ENCODE measurements around the gene METTL24.

DNA sequence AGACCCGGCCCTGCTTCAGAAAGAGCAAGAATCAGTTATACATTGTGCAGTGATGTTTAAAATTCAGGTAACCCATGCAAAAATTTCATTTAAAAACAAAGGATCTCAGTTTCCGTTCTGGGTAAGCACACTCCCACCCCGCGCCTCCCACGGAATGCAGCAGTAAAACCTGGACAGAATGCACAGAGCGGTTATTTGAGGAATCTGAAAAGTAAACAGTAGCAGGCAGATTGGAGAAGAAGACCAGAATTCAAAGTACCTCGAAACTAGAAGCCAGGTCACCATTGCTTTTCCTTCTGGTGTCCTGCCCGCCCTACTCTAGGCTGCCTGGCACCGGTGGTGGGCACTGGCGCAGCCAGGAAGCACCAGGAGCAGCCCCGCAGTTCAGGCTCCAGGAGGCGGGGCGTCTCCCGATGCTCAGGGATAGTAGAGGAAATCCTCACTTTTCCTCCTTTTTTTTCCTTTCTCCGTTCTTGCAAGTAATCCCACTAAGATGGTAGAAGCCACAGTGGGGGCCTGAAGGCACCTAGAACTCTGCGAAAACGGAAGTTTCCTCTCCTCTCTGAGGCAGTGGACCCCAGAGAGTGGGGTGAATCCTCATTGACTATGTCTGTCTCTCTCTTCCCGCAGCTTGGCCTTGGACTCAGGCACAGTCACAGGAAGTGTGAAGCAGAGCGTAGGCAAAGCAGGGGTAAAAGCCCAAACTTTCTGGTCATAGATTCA, 28.3 kb downstream of the METTL24 start:
- TF ChIP-seq HNRNPLL (IDR thresholded peaks at IDR 0.05; ENCODE audit: low read depth, low read length, poor library complexity, severe bottlenecking) (peak; percentile 21), POLR2AphosphoS5 (IDR thresholded peaks at IDR 0.05; ENCODE audit: low read depth, low read length) (no peak), POLR2A (IDR thresholded peaks at IDR 0.05; ENCODE audit: insufficient read depth in 1 of 2, low read depth in 2 of 2, low read length in 2 of 2) (no peak), SMARCC2 (IDR thresholded peaks at IDR 0.05) (no peak), ATF4 (CRISPR knock-in tag; IDR thresholded peaks at IDR 0.05) (no peak), TAF1 (CRISPR knock-in tag; IDR thresholded peaks at IDR 0.05) (no peak), ZNF781 (CRISPR knock-in tag; IDR thresholded peaks at IDR 0.05; ENCODE audit: borderline replicate concordance, not compliant biosample characterization) (peak; percentile 69), ZBTB43 (CRISPR knock-in tag; conservative IDR thresholded peaks at IDR 0.05) (no peak), EP300 (IDR thresholded peaks at IDR 0.05; ENCODE audit: low read depth in 2 of 2, low read length in 2 of 2) (0 out of 4 replicates have a peak, but pooled peaks of 1 of the 2 experiments have one; percentile 30), EP300 (CRISPR knock-in tag; IDR thresholded peaks at IDR 0.05; ENCODE audit: borderline replicate concordance) (no peak), ATF6 (CRISPR knock-in tag; conservative IDR thresholded peaks at IDR 0.05) (no peak)
- TF ChIP-seq, protein P1, sequence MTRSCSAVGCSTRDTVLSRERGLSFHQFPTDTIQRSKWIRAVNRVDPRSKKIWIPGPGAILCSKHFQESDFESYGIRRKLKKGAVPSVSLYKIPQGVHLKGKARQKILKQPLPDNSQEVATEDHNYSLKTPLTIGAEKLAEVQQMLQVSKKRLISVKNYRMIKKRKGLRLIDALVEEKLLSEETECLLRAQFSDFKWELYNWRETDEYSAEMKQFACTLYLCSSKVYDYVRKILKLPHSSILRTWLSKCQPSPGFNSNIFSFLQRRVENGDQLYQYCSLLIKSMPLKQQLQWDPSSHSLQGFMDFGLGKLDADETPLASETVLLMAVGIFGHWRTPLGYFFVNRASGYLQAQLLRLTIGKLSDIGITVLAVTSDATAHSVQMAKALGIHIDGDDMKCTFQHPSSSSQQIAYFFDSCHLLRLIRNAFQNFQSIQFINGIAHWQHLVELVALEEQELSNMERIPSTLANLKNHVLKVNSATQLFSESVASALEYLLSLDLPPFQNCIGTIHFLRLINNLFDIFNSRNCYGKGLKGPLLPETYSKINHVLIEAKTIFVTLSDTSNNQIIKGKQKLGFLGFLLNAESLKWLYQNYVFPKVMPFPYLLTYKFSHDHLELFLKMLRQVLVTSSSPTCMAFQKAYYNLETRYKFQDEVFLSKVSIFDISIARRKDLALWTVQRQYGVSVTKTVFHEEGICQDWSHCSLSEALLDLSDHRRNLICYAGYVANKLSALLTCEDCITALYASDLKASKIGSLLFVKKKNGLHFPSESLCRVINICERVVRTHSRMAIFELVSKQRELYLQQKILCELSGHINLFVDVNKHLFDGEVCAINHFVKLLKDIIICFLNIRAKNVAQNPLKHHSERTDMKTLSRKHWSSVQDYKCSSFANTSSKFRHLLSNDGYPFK (CRISPR knock-in tag; IDR thresholded peaks at IDR 0.05; ENCODE audit: borderline replicate concordance) = 0 out of 2 replicates have a peak, but pooled peaks have one; percentile 20

Data from HepG2 (cell line).